Sigmoid colon (tissue), 7 donors: ENCODE results near the gene SERPINA4. TPM values are rescaled to one million over a fixed set of nuclear protein-coding genes. Genes with fewer than 3 reads are reported as not detected.

Experiments
- DNase-seq: peaks from one replicate; pipeline ENCODE4 v3.0.0-alpha.2; 2019
- H3K27ac ChIP-seq, 4 donors: fragments of 200-600 bp; sonication (generic); one replicate each; pipeline ENCODE4 v1.5.1; 2016 to 2019; ENCODE audit warnings: mild to moderate bottlenecking in 1 of 4
- H3K27me3 ChIP-seq, 3 donors: fragments of 200-600 bp; sonication (generic); one replicate each; pipeline ENCODE4 v1.5.1; 2019; ENCODE audit warnings: mild to moderate bottlenecking in 1 of 3
- H3K36me3 ChIP-seq, 4 donors: fragments of 200-600 bp; sonication (generic); one replicate each; pipeline ENCODE4 v1.5.1; 2016 to 2019
- H3K4me1 ChIP-seq, 4 donors: fragments of 200-600 bp; sonication (generic); one replicate each; pipeline ENCODE4 v1.5.1; 2017 to 2019
- H3K4me3 ChIP-seq, 4 donors: fragments of 200-600 bp; sonication (generic); one replicate each; pipeline ENCODE4 v1.5.1; 2017 to 2019; ENCODE audit warnings: mild to moderate bottlenecking in 2 of 4, moderate library complexity in 1 of 4
- H3K9me3 ChIP-seq, 4 donors: fragments of 200-600 bp in 3 of 4; sonication (generic) in 3 of 4; one replicate each; pipeline versions ENCODE4 v1.5.1 to v1.6.1; 2013 to 2019
- CTCF ChIP-seq, 4 experiments: fragments of 450-650 bp in 3 of 4; fragments of 200-600 bp in 1 of 4; IDR thresholded peaks; one replicate each; pipeline ENCODE4 v1.5.1; 2016 to 2019; ENCODE audit warnings: antibody characterized with exemption in 4 of 4, mild to moderate bottlenecking in 3 of 4, moderate library complexity in 2 of 4
- EP300 ChIP-seq, 4 donors: sonication (generic); formaldehyde crosslinking; IDR thresholded peaks; one replicate each; pipeline ENCODE4 v1.6.1; 2017; ENCODE audit warnings: antibody characterized with exemption in 4 of 4
- POLR2A ChIP-seq, 2 donors: fragments of 450-650 bp; IDR thresholded peaks; one replicate each; pipeline ENCODE4 v1.6.1; 2016; ENCODE audit warnings: antibody characterized with exemption in 2 of 2, mild to moderate bottlenecking in 2 of 2, moderate library complexity in 2 of 2
- POLR2AphosphoS5 ChIP-seq, 4 donors: sonication (generic); formaldehyde crosslinking; IDR thresholded peaks; one replicate each; pipeline ENCODE4 v1.6.1; 2017; ENCODE audit warnings: antibody characterized with exemption in 4 of 4
- WGBS, 2 donors: extraction: QIAGEN DNeasy Blood & Tissue Kit; methylation state at CpG; one replicate each; pipeline ENCODE4 v1.1.7; 2013; 5-methylcytosine and 5-hydroxymethylcytosine counted together
- intact Hi-C: fragments of 100-400 bp; cut with DNase I; formaldehyde crosslinking; loops from one replicate; pipeline ENCODE4 v1.15.1; 2023
- polyA plus RNA-seq, 3 donors: library from polyadenylated mRNA; stranded (reverse); fragments of 200-250 nt; gene quantifications; one replicate each; pipeline ENCODE4 v1.2.3, GENCODE V29; 2013
- total RNA-seq, 4 donors: library from RNA; depleted of rRNA; stranded (reverse); fragments of >200 nt; gene quantifications; one replicate each; pipeline ENCODE4 v1.1.0, GENCODE V29; 2016
- donor health status: healthy with polysubstance abuse.
- donor health status: Bipolar disorder and iron deficiency.
- donor health status: healthy.

The SERPINA4 gene, protein sequence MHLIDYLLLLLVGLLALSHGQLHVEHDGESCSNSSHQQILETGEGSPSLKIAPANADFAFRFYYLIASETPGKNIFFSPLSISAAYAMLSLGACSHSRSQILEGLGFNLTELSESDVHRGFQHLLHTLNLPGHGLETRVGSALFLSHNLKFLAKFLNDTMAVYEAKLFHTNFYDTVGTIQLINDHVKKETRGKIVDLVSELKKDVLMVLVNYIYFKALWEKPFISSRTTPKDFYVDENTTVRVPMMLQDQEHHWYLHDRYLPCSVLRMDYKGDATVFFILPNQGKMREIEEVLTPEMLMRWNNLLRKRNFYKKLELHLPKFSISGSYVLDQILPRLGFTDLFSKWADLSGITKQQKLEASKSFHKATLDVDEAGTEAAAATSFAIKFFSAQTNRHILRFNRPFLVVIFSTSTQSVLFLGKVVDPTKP
- total RNA-seq (not detected), polyA plus RNA-seq (not detected)

- Histone ChIP-seq H3K4me3 (no peak within 1 kb of the TSS), H3K9me3 (no peaks in the 10 kb centered on the region), H3K4me1 (no peaks in the 10 kb centered on the region), H3K27me3 (no peaks in the 10 kb centered on the region), H3K27ac (no peak within 1 kb of the TSS), H3K36me3 (no peaks in the 10 kb centered on the region)
- DNase-seq, result no peak
- intact Hi-C loops, result no loop called here
- TF ChIP-seq EP300 (IDR thresholded peaks at IDR 0.05) (no peak), POLR2AphosphoS5 (IDR thresholded peaks at IDR 0.05) (no peak), POLR2A (IDR thresholded peaks at IDR 0.05) (no peak), CTCF (IDR thresholded peaks at IDR 0.05) (no peak)
- WGBS, 2 donors, result 77 to 84% methylated on average over 11 of the region's 11 CpGs
Measured at GRCh38 chr14:94560751-94561655, at the start of gene SERPINA4. Gene SERPINA4 (plus strand): TSS chr14:94561442. CDS start chr14:94563483, 2,041 bp downstream.

DNA sequence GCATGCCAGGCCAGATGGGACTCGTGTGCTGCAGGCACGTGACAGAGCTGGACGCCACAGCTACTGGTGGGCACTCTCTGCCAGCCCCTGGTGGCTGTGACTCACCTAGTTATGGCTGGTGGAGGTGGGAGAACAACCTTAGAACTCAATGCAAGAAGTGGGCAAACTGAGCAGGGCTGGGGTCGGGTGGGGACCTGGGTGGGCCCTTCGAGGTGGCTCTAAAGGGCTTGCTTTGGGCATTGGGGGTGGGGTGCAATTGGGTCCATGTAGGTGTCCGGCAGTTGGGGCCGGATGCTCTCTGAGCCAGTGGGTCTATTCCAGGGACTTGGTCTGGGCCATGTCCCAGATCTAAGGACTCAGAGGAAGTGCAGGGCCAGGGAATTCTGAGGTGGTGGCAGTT lies 46.9 kb upstream of the SERPINA4 start:
- no peak for DNase-seq
- Histone ChIP-seq H3K4me1 (no peaks in the 10 kb centered on the region), H3K27ac (no peak overlapping the region), H3K36me3 (no peaks in the 10 kb centered on the region), H3K27me3 (peaks cover 0 to 7% (median 0%) of the 10 kb centered on the region in 3 donors), H3K4me3 (no peak overlapping the region), H3K9me3 (no peaks in the 10 kb centered on the region)
- TF ChIP-seq POLR2A (IDR thresholded peaks at IDR 0.05), result no peak
- no peak for TF ChIP-seq EP300 (IDR thresholded peaks at IDR 0.05)
- TF ChIP-seq CTCF (IDR thresholded peaks at IDR 0.05), result no peak
- TF ChIP-seq POLR2AphosphoS5 (IDR thresholded peaks at IDR 0.05), result no peak
- WGBS, 2 donors, result 71 to 83% methylated on average over 7 of the region's 7 CpGs
- intact Hi-C loops, result no loop called here

- WGBS, 2 donors, result 81 to 83% methylated on average over 9 of the region's 9 CpGs
- H3K36me3 ChIP-seq, result no peaks in the 10 kb centered on the region
- H3K4me1 ChIP-seq, result no peaks in the 10 kb centered on the region
- no peak overlapping the region for H3K27ac ChIP-seq
- H3K4me3 ChIP-seq, result no peak overlapping the region
- intact Hi-C loops, result no loop called here
- peaks cover 0 to 7% (median 0%) of the 10 kb centered on the region in 3 donors for H3K27me3 ChIP-seq
- no peaks in the 10 kb centered on the region for H3K9me3 ChIP-seq
- TF ChIP-seq POLR2AphosphoS5 (IDR thresholded peaks at IDR 0.05), result no peak
- no peak for TF ChIP-seq POLR2A (IDR thresholded peaks at IDR 0.05)
- no peak for TF ChIP-seq CTCF (IDR thresholded peaks at IDR 0.05)
- DNase-seq, result no peak
Measured at GRCh38 chr14:94515426-94515825, 45.8 kb upstream of the SERPINA4 start.

DNA sequence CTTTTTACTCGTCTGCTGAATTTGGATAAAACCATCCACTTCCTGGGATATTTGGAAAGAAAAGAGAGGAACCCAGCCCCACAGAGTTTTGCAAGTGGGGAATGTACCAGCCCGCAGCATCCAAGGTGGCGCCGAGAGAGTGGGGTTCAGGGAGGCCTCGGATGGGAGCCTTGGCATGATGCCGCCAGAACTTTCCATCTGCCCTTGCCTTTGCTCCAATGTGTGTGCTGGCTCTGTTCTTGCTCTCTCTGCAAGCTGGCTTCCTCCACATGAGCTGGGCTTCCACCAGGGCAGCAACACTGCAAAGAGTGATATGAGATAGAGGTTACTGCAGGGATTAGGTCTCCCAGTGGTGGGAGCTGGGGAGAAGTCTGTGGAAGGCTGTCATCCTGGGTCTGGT lies 45.4 kb upstream of the SERPINA4 start:
- intact Hi-C loops, result no loop called here
- 90 to 91% methylated on average over 6 of the region's 6 CpGs for WGBS, 2 donors
- H3K4me1 ChIP-seq, result no peaks in the 10 kb centered on the region
- no peak for DNase-seq
- H3K36me3 ChIP-seq, result no peaks in the 10 kb centered on the region
- TF ChIP-seq POLR2A (IDR thresholded peaks at IDR 0.05) (no peak), CTCF (IDR thresholded peaks at IDR 0.05) (no peak), EP300 (IDR thresholded peaks at IDR 0.05) (no peak), POLR2AphosphoS5 (IDR thresholded peaks at IDR 0.05) (no peak)
- H3K4me3 ChIP-seq, result no peak overlapping the region
- no peak overlapping the region for H3K27ac ChIP-seq
- H3K27me3 ChIP-seq, result peaks cover 0 to 7% (median 0%) of the 10 kb centered on the region in 3 donors
- H3K9me3 ChIP-seq, result no peaks in the 10 kb centered on the region
